ENCODE data around the gene HOXD11.

Gene HOXD11

DNA sequence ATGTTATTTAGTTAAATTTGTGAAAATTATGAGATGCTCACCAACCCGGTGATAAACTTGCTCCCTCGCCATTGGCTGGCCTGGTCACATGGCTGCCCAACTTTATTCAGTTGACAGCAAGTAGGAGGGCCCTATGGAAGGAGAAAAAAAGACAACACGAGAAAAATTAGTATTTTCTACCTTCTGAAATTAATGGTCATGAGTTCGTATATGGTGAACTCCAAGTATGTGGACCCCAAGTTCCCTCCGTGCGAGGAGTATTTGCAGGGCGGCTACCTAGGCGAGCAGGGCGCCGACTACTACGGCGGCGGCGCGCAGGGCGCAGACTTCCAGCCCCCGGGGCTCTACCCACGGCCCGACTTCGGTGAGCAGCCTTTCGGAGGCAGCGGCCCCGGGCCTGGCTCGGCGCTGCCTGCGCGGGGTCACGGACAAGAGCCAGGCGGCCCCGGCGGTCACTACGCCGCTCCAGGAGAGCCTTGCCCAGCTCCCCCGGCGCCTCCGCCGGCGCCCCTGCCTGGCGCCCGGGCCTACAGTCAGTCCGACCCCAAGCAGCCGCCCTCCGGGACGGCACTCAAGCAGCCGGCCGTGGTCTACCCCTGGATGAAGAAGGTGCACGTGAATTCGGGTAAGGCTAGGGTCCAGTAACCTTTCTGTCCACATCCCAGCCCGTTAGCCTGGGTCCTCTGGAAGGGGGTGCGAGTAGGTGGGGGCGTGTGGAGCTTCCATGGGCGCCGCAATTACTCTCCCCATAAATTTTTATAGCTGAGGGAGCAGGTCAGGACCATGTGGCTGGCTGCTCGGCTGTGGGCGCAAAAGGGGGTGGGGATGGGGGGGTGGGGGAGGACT is 44.6 kb downstream of the HOXD11 start, which contains the start of gene HOXD4:
HOXD4 (plus strand) TSS at position 109 of the 846 bp plus-strand sequence; CDS start at position 193, 84 bp downstream.
- peak; percentile 40 for DNase-seq

DNA sequence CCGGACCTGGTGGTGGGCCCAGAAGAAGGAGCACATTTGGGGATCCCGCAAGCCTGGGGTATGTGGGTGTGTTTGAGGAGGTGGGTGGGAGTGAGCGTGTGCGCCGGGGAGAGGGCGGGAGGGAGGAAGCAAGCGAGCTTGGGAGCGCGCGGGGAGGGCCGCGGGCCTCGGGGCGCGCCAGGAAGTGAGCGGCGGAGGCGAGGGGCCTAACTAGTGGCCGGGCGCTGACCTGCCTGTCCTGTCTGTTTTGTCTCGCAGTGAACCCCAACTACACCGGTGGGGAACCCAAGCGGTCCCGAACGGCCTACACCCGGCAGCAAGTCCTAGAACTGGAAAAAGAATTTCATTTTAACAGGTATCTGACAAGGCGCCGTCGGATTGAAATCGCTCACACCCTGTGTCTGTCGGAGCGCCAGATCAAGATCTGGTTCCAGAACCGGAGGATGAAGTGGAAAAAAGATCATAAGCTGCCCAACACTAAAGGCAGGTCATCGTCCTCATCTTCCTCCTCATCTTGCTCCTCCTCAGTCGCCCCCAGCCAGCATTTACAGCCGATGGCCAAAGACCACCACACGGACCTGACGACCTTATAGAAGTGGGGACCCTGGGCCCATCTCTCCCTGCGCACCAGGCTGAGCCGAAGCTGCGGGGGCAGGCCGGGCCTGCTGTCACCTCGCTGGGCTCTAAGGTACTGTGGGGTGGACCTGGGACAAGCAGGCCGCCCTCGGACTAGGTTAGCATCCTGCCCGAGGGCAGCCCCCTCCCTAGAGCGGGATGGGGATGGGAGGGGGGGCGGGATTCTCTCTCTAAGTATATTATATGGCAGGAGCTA is 45.5 kb downstream of the HOXD11 start:
- no peak for DNase-seq

DNA sequence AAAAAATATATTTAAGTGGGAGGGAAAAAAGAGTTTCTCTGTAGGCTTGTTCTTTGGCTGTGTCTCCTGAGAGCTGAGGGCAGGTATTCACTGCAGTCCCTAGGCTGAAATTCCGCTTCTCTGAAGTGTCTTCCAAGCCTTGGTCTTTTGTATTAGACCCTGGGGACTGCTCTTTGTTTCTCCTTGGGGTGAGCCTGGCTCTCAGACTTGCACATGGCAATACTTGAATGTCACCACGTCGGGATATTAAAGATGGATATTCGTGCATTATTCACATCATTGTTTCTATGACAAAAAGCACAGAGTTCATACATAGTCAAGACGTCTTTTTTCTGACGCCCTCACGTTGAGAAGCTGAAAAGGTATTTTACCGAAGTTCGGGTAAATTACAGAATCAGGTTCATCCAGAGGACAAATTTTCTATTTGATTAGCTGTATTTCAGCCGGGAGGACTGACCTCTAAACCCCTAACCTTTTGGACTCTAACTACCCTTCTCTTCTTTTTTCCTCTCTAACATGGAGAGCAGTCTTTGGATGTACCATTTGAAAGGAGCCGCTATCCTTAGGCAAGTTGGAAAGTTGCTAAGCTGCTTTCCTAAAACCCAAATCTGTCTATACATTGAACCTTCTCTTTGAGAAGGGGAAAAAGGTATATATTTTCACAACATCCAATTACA is 47.6 kb downstream of the HOXD11 start:
- DNase-seq, result no peak

DNA sequence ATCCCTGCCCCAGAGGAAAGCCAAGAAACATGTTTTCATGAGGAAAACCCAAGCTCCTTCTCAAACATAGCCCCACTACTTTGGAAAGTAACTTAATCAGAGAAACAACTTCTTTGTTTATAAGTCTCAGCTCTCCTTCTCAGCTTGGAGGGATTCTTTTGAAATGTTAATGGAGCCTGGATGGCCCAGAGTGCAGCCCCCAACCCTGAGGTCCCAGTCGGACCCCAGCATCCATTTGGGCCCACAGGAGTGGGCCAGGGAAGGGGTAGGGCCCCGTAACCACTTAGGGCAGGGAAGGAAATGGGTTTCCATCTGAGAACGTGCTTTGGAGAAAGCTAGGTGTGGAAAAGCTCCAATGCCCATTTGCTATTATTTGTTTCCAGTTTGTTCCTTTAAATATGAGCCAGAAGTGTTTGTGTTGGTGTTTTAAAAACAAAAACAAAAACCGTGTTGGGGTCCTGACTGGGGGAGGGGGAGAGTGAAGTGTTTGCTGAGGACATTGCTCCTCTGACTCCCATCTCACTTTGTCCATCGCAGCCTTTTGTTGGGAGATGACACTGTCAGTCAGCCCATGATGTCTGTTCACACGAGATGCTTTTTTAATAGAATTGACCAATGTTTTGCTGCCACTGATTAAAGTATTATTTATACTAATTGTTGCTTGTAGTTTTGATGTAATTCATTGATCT is 48.4 kb downstream of the HOXD11 start:
- DNase-seq, result no peak

DNA sequence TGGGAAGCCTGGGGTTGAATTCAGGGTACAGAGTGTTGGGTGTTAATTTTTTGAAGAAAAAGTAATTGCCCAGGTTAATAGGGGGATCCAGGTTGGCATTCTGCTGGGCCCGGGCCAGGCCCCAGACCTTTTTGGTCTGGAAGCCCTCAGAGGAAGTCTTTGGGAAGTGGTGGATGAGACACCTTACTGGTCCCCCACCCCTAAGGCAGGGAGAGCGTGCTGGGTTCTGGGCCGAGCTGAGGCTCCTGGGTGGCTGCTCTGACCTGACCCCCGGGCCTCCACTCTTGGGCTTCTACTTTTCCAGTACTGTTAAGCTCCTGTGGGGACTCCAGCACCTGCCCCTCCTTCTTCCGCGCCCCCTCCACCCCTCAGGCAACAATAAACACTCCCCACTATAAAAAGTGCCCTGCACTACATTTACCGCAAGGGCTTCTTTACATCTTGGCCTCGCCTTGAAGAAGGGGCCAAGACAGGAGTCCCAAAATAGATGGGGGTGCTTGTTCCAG is 49.3 kb downstream of the HOXD11 start:
- no peak for DNase-seq

DNA sequence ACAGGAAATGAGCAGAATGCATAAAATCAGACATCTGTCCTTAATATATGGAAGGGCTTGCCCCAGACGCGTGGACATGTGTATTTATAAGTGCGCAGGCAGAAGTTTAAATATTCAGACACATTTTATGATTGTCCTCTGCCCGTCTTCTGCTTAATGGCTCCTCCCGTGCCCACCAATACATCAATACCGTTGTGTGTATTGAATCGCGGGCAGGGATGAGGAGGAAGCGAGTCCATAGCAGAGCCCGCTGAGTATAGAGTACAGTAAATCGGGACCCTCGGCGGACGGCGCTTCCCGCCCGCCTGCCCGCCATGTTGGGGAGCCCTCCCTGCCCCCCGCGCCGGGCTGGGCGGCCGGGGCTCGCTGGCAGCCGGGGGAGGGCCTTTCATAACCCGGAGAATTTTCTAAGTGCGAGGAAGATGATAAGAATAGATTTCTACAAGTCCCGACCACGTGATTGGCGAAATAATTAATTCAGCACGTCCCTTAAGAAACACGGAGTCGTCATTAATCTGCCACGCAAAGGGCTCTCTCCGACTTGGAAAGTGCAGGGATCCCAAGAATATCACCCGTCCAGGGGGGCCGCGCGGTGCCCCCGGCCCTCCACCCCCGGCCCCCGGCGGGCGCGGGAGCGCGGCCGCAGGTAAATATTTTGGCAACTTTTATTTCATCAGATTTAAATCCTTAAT is 49.9 kb downstream of the HOXD11 start, which contains the start of gene HOXD3:
HOXD3 (plus strand) TSS at position 501 of the 692 bp plus-strand sequence. CDS start 11,808 bp downstream, outside the sequence.
- DNase-seq, result no peak

DNA sequence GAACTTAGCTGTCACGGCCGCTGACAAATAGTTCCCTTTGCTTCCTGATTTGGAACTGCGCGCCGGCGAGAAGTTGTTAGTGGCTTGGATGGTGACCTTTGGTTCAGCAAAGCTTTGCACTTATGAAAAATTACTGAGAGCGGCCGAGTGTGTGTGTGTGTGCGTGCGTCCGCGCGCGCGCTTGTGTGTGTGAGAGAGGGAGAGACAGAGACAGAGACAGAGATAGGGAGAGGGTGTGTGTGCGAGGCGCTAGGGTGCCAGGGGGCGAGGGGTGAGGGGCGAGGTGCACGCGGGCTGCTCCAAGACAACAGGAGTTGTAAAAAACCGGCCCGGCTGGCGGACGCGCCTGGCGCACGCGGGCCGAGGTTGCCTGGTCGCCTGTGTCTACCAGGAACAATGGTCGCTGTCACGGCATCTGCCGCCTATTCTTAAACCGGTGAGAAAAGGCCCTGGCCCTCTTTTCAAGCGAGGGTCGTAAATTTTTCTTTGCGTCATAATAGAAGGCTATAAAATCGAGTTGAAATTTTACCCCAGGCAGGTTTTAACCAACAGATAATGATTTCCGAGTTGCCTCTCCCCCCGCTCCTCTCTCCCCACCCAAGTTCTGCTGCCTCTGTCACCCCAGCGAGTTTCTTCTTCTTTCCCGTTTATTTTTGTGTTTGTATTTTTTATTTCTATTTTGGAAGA is 50.6 kb downstream of the HOXD11 start:
- DNase-seq, result peak; percentile 41

DNA sequence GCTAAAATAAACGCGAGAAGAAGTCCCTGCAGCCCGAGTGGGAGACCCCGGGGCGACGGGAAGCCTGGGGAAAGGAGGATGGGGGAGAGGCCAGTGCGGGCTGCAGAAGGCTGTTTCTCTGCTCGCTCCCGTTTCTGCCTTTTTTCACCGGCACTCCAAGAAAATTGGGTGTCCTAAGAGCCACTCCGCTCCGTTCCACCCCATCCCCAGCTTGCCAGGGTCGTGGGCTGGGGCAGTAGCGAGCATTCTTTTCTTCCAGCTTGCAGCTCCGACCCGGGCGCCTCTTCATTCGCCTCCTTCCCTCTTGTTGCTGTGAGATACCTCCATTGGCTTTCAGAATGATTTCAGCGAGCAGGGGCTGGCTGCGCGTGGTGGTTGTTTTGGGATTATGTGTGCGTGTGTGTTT is 51.1 kb downstream of the HOXD11 start:
- no peak for DNase-seq

DNA sequence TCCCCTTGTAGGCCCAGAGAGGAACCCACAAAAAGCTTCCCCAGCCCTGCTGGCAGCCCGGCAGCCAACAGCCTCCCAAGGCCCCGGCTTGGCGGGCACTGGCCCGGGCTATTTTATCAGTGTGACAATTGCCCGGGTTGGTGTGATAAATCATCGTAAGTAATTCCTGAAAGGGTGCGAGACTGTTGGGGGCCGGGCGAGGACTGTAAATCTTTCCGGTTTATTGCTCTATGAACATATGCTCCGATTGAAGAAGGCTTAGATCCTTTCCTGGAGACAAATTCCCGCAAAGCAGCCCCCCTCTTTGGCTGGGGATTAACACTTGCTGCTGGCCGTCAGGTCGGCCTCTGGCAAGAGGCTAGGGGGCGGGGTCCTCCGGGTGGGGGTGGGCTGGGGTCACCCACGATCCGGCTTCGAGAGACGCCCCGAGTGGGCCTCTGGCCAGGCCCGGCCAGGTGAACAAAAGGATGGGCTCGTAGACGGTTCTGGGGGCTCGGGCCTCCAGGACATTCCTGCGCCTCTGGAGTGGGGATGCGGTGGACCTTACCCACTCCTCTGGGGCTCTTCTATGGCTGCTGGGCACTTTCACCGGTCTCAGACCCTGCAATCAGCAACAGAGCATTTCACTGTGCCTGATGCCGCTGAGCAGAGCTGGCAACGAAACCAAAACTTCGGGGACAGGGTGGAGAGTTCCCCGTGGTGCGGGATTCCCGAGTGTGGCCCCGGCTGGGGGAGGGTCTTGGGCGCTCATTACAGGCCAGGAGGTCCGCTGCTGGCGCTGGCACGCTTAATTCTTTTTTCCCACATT is 52.0 kb downstream of the HOXD11 start:
- DNase-seq, result peak; percentile 20

Measured in kidney glomerular epithelial cell (primary cell).